GM06990 (cell line): ENCODE results near the gene ACTN2.

Experiments used
- DNase-seq: peaks from one replicate; pipeline ENCODE4 v3.0.0-alpha.2; 2011; ENCODE audit not compliant: insufficient read length; ENCODE audit errors: extremely low read depth
- H3K27me3 ChIP-seq: replicated peaks from 2 replicates; pipeline ENCODE4 v1.6.0; 2011; ENCODE audit warnings: low read length; ENCODE audit not compliant: control insufficient read depth, insufficient read depth
- H3K36me3 ChIP-seq: 2 replicates; pipeline ENCODE4 v1.5.1; 2011; ENCODE audit warnings: low read length; ENCODE audit not compliant: control insufficient read depth, insufficient read depth
- H3K4me3 ChIP-seq: replicated peaks from 2 replicates; pipeline ENCODE4 v1.5.1; 2011; ENCODE audit warnings: low read depth, mild to moderate bottlenecking, control low read depth, low read length
- CTCF ChIP-seq: IDR thresholded peaks from 2 replicates; pipeline ENCODE4 v1.5.1; 2011; ENCODE audit warnings: low read length, control low read depth, mild to moderate bottlenecking, inconsistent platforms; ENCODE audit not compliant: insufficient read depth, poor library complexity, severe bottlenecking

ACTN2 gene

GRCh38 chr1:236806634-236807033, 120.3 kb downstream of the ACTN2 start:
- Histone ChIP-seq H3K36me3 (peaks cover 8% of the 10 kb centered on the region), H3K4me3 (no peak overlapping the region), H3K27me3 (no peaks in the 10 kb centered on the region)
- no peak for DNase-seq
- TF ChIP-seq CTCF = no peak

- Histone ChIP-seq H3K36me3 (peaks cover 8% of the 10 kb centered on the region), H3K4me3 (no peak overlapping the region), H3K27me3 (no peaks in the 10 kb centered on the region)
- DNase-seq = no peak
- no peak for TF ChIP-seq CTCF
Measured at GRCh38 chr1:236808005-236808404, 121.7 kb downstream of the ACTN2 start.

GRCh38 chr1:236808564-236809130, 122.3 kb downstream of the ACTN2 start:
- no peak for TF ChIP-seq CTCF
- peaks cover 8% of the 10 kb centered on the region for H3K36me3 ChIP-seq
- no peak overlapping the region for H3K4me3 ChIP-seq
- H3K27me3 ChIP-seq = no peaks in the 10 kb centered on the region
- DNase-seq = no peak

- Histone ChIP-seq H3K27me3 (no peaks in the 10 kb centered on the region), H3K4me3 (no peak overlapping the region), H3K36me3 (peaks cover 8% of the 10 kb centered on the region)
- no peak for DNase-seq
- no peak for TF ChIP-seq CTCF
Measured at GRCh38 chr1:236809148-236809547, 122.8 kb downstream of the ACTN2 start.

GRCh38 chr1:236810018-236810417, 123.7 kb downstream of the ACTN2 start:
- peaks cover 8% of the 10 kb centered on the region for H3K36me3 ChIP-seq
- TF ChIP-seq CTCF = no peak

More at GRCh38 chr1:236810018-236810417, 123.7 kb downstream of the ACTN2 start:
- Histone ChIP-seq H3K4me3 (no peak overlapping the region), H3K27me3 (no peaks in the 10 kb centered on the region)
- DNase-seq = no peak
